GM12801 (cell line): ENCODE data around the gene SHISAL2A.

Experiments used
- TF ChIP-seq, protein P1 (sequence below): IDR thresholded peaks from one replicate; pipeline ENCODE4 v1.5.1; 2011; ENCODE audit warnings: control low read depth; ENCODE audit not compliant: insufficient read length; ENCODE audit errors: extremely low read depth

SHISAL2A gene

DNA sequence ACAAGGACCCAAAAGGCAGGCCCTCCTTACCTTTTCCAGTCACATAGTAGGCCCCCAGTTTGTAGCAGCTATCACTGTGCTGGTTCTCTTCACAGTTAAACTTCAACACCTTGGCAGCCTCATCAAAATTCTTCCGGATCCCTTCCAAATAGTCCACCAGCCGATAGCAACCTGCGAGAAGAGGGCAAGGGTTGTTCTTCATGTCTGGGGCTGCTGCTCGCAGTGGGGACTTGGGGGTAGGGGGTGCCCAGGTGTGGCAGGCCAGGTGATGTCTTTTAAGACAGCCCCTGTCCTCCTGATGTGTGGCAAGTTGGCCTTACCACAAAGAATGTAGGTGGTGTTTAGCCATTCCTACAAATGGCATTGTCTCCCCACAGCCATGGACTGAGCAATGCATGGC lies 59.7 kb downstream of the SHISAL2A start:
- TF ChIP-seq, protein P1, sequence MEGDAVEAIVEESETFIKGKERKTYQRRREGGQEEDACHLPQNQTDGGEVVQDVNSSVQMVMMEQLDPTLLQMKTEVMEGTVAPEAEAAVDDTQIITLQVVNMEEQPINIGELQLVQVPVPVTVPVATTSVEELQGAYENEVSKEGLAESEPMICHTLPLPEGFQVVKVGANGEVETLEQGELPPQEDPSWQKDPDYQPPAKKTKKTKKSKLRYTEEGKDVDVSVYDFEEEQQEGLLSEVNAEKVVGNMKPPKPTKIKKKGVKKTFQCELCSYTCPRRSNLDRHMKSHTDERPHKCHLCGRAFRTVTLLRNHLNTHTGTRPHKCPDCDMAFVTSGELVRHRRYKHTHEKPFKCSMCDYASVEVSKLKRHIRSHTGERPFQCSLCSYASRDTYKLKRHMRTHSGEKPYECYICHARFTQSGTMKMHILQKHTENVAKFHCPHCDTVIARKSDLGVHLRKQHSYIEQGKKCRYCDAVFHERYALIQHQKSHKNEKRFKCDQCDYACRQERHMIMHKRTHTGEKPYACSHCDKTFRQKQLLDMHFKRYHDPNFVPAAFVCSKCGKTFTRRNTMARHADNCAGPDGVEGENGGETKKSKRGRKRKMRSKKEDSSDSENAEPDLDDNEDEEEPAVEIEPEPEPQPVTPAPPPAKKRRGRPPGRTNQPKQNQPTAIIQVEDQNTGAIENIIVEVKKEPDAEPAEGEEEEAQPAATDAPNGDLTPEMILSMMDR: no peak

DNA sequence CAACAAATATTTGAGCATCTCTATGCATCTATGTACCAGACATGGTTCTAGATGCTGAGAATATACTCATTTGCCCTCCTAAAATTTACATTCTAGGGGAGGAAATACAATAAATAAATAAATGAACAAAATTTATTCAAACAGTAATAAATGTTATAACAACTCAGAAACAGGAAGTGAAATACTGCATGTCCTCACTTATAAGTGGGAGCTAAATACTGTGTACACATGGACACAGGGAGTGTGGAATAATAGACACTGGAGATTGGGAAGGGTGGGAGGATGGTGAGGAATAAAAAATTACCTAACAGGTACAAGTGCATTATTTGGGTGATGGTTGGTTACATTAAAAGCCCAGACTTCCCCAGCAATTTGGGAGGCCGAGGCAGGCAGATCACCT lies 60.9 kb downstream of the SHISAL2A start:
- TF ChIP-seq, protein P1: no peak

DNA sequence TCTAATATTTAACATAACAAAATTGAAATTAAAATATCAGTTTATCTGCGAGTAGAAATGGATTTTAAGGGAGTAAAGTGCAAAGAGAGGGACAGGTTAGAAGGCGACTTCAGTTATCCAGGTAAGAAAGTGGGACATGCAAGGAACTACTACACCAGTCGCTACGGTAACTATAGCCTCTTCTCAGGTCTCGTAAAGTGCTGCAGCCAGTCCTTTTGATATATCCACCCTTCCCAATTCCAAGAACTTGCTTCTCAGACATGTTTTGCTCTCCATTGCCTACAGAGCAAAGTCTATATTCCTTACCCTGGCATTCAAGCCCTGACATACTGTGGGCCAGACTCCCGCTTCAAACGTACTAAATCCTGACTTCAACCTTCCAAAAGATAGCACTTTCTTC lies 62.7 kb downstream of the SHISAL2A start:
- TF ChIP-seq, protein P1: no peak

DNA sequence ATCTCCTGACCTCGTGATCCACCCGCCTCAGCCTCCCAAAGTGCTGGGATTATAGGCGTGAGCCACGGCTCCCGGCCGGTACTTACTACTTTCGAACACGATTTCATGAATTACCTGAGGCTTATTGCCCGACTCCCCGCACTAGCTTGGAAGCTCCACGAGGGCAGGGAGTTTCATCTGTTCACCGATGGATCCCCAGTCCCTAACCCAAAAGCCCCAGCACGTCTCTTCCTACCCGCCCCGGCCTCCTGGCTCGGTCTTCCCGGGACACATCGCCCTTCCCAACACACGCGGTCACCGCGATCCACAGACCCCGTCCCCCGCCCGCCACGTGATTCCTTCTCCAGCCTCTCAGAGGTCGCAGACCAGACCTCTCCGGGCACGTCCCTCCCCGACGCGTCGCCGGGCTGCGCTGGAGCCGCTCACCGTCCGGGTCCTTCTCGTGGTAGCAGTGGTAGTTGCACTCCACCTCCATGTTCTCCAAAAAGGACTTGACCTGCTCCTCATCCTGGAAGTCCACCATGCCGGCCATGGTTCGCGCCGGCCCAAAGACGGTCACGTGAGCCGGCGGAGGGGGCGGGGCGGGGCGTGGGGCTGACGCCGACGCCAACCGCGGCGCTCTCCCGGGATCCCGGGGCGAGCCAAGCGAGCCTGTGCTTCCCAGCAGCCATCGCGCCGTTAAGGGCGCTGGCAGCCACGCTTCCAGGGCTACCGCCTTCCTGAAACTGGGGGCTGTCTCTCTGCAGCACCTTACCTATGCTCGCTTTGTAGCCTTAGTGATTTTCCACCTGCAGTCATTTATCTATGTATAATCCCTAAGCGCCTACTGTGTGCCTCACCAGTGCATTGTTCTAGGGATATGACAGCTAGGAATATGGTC lies 65.1 kb downstream of the SHISAL2A start, which contains the start of gene COA7:
Gene COA7, minus strand, starts transcription at position 553 of the 880 bp plus-strand sequence. Its CDS starts 21 bp downstream, at position 532.
- TF ChIP-seq, protein P1: no peak

DNA sequence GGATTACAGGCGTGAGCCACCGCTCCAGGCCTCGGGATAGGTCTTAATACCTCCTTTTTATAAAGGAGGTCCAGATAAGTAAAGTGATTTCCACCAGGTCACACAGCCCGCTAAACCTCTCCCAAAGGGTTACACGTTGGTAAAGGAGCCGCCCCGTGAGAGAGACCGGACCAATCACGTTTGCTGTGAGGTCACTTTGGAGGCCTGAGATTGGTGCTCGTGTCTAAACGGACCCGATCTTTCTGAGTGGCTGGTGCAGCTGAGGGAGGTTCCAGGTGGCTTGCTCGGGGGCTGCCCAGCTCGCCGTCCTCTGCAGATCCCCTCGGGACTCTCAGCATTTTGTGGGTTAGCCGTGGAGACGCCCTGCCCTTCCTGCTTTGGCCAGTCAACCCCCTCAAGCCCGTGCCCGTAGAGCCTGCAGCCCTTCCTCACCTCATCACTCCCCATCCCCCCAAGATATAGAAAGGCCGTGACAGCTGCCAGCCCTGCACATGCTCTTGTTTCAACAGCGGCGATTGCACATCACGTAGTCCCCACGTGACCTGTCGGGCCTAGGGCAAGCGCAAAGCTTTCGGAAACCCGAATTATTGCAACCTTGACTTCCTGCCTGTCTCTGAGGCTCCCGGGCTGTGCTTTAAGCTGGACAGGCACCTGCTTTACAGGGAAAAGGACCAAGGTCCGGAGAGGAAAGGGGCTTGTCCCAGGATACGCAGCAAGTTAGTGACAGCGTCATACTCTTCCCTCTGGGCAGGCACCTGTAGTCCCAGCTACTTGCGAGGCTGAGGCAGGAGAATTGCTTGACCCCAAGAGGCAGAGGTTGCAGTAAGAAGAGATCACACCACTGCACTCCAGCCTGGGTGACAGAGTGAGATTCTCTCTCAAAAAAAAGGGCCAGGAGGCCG lies 70.2 kb downstream of the SHISAL2A start:
- TF ChIP-seq, protein P1: no peak

DNA sequence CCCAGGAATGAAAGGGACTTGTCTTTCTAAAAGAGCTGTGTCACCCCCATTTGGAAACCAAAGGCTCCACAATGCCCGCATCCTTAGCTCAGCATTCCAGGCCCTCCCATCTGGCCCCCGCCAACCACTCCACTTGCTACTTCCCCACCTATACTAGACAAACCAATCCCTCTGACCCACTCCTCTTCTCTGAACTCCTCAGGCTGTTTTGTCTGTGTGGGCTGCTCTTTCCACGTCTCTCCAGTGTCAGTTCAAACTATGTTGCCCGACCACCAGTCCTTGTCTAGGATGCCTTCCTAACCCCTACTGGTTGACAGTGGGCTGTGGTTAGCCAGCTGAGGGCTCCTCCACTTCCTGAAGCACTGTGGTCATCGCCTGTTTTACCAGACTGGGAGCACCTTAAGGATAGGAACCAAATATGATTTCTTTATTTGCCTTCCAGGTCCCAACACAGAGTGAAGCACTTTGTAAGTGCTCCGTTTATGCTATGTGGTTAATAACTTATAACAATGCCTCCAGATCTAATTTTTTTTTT lies 73.2 kb downstream of the SHISAL2A start:
- TF ChIP-seq, protein P1: no peak
